Measurements from ENCODE around the gene GSTM2.
"Not testable (repeated sequence)": the region's sequence is repeated elsewhere in the genome, so short reads cannot be mapped to it uniquely, and the experiment has no call there.

The GSTM2 gene

DNA sequence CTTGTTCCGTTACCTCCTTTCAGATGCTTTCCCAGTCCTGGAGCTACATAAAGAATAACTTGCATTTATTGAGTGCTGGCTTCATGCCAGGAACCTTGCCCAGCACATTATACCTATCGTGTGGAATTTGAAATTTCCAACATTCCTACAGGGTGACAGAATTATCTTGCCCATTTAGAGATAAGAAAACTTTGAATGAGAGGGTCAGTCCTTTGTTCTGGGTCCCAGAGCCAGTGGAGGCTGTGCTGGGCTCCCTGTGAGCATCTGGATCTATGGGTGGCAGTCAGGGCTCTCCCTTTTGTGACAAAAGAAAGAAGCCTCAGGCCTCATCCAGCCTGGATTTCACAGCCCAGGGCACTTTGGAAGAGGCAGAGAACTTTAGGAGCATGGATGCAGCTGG, 8.7 kb upstream of the GSTM2 start:
- no peaks in the 10 kb centered on the region for H3K9me3 ChIP-seq (ENCODE audit: insufficient read depth, low read depth, low read length)
- no peak overlapping the region for H2AFZ ChIP-seq (ENCODE audit: low read length)
- no peaks in the 10 kb centered on the region for H3K9me2 ChIP-seq (replicated peaks; ENCODE audit: low read depth, low read length)
- no peak overlapping the region for H3K4me3 ChIP-seq (ENCODE audit: low read length, poor library complexity, severe bottlenecking)
- H3K4me2 ChIP-seq (ENCODE audit: low read depth, low read length, poor library complexity, severe bottlenecking): no peak overlapping the region
- H4K20me1 ChIP-seq (ENCODE audit: insufficient read depth, low read length, poor library complexity, severe bottlenecking): no peaks in the 10 kb centered on the region
- H3K36me3 ChIP-seq (ENCODE audit: insufficient read depth, low read length): no peaks in the 10 kb centered on the region
- no peaks in the 10 kb centered on the region for H3F3A ChIP-seq (ENCODE audit: low read depth)
- H3K4me1 ChIP-seq (ENCODE audit: insufficient read depth, low read length, poor library complexity, severe bottlenecking): peaks cover 21% of the 10 kb centered on the region
- H3K9ac ChIP-seq (ENCODE audit: low read depth, low read length, poor library complexity, severe bottlenecking): no peak overlapping the region
- no peaks in the 10 kb centered on the region for H3K79me2 ChIP-seq (ENCODE audit: insufficient read depth, low read length)
- TF ChIP-seq CTCF (conservative IDR thresholded peaks at IDR 0.05; ENCODE audit: low read length) (no peak), EZH2phosphoT487 (IDR thresholded peaks at IDR 0.05; ENCODE audit: borderline replicate concordance) (no peak)
- no peaks in the 10 kb centered on the region for H3K27me3 ChIP-seq (ENCODE audit: insufficient read depth, low read length, poor library complexity, severe bottlenecking)

GRCh38 chr1:109659997-109660690, 7.7 kb upstream of the GSTM2 start:
- Histone ChIP-seq H3K27me3 (ENCODE audit: insufficient read depth, low read length, poor library complexity, severe bottlenecking) (no peaks in the 10 kb centered on the region), H3K9ac (ENCODE audit: low read depth, low read length, poor library complexity, severe bottlenecking) (no peak overlapping the region), H3K4me3 (ENCODE audit: low read length, poor library complexity, severe bottlenecking) (no peak overlapping the region), H3K4me2 (ENCODE audit: low read depth, low read length, poor library complexity, severe bottlenecking) (no peak overlapping the region), H3K9me3 (ENCODE audit: insufficient read depth, low read depth, low read length) (no peaks in the 10 kb centered on the region), H3F3A (ENCODE audit: low read depth) (no peaks in the 10 kb centered on the region), H4K20me1 (ENCODE audit: insufficient read depth, low read length, poor library complexity, severe bottlenecking) (no peaks in the 10 kb centered on the region), H3K9me2 (replicated peaks; ENCODE audit: low read depth, low read length) (no peaks in the 10 kb centered on the region), H3K36me3 (ENCODE audit: insufficient read depth, low read length) (no peaks in the 10 kb centered on the region), H3K4me1 (ENCODE audit: insufficient read depth, low read length, poor library complexity, severe bottlenecking) (peaks cover 21% of the 10 kb centered on the region), H3K79me2 (ENCODE audit: insufficient read depth, low read length) (no peaks in the 10 kb centered on the region), H2AFZ (ENCODE audit: low read length) (no peak overlapping the region)
- no peak for TF ChIP-seq CTCF (conservative IDR thresholded peaks at IDR 0.05; ENCODE audit: low read length)
- TF ChIP-seq EZH2phosphoT487 (IDR thresholded peaks at IDR 0.05; ENCODE audit: borderline replicate concordance): no peak

DNA sequence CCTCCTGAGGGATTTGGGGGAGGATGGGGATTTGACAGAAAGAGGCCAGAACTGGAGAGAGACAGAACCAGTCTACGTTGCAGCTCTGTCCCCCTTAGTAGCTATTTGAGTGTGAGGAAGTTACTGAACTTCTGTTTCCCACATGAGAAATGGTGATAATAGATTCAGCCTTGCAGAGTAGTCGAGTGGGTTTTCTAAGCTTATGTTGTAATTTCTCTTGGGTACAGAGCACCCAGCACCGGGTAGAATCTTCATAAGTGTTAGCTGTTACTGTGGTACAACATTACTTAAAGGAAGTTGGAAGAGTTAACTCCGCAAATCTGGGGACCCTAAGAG, 7.2 kb upstream of the GSTM2 start:
- peaks cover 21% of the 10 kb centered on the region for H3K4me1 ChIP-seq (ENCODE audit: insufficient read depth, low read length, poor library complexity, severe bottlenecking)
- H4K20me1 ChIP-seq (ENCODE audit: insufficient read depth, low read length, poor library complexity, severe bottlenecking); H3K4me3 ChIP-seq (ENCODE audit: low read length, poor library complexity, severe bottlenecking); H3K9me3 ChIP-seq (ENCODE audit: insufficient read depth, low read depth, low read length); H3K4me2 ChIP-seq (ENCODE audit: low read depth, low read length, poor library complexity, severe bottlenecking); H3K9ac ChIP-seq (ENCODE audit: low read depth, low read length, poor library complexity, severe bottlenecking); H3K9me2 ChIP-seq (replicated peaks; ENCODE audit: low read depth, low read length); H3K27me3 ChIP-seq (ENCODE audit: insufficient read depth, low read length, poor library complexity, severe bottlenecking); H2AFZ ChIP-seq (ENCODE audit: low read length); H3K36me3 ChIP-seq (ENCODE audit: insufficient read depth, low read length); H3K79me2 ChIP-seq (ENCODE audit: insufficient read depth, low read length); H3F3A ChIP-seq (ENCODE audit: low read depth): not testable (repeated sequence)

DNA sequence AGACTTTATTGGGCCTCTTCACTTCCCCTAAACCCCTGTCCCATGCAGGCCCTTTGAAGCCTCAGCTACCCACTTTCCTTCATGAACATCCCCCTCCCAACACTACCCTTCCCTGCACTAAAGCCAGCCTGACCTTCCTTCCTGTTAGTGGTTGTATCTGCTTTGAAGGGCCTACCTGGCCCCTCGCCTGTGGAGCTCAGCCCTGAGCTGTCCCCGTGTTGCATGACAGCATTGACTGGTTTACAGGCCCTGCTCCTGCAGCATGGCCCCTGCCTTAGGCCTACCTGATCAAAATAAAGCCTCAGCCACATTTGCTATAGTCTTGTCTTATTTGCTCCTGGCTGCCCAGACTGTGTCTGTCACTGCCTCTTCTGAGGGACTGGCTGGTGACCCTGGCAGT, 6.5 kb upstream of the GSTM2 start:
- TF ChIP-seq CTCF (conservative IDR thresholded peaks at IDR 0.05; ENCODE audit: low read length): no peak
- no peak for TF ChIP-seq EZH2phosphoT487 (IDR thresholded peaks at IDR 0.05; ENCODE audit: borderline replicate concordance)
- Histone ChIP-seq H3K36me3 (ENCODE audit: insufficient read depth, low read length) (no peaks in the 10 kb centered on the region), H3K4me2 (ENCODE audit: low read depth, low read length, poor library complexity, severe bottlenecking) (peak overlapping the region; percentile 51), H3K9ac (ENCODE audit: low read depth, low read length, poor library complexity, severe bottlenecking) (peak overlapping the region; percentile 44), H2AFZ (ENCODE audit: low read length) (no peak overlapping the region), H3F3A (ENCODE audit: low read depth) (no peaks in the 10 kb centered on the region), H3K79me2 (ENCODE audit: insufficient read depth, low read length) (no peaks in the 10 kb centered on the region), H3K27me3 (ENCODE audit: insufficient read depth, low read length, poor library complexity, severe bottlenecking) (no peaks in the 10 kb centered on the region), H3K4me3 (ENCODE audit: low read length, poor library complexity, severe bottlenecking) (no peak overlapping the region), H3K9me2 (replicated peaks; ENCODE audit: low read depth, low read length) (no peaks in the 10 kb centered on the region), H4K20me1 (ENCODE audit: insufficient read depth, low read length, poor library complexity, severe bottlenecking) (no peaks in the 10 kb centered on the region), H3K9me3 (ENCODE audit: insufficient read depth, low read depth, low read length) (no peaks in the 10 kb centered on the region), H3K4me1 (ENCODE audit: insufficient read depth, low read length, poor library complexity, severe bottlenecking) (peaks cover 21% of the 10 kb centered on the region)

Data from Loucy (cell line).